CD4-positive, alpha-beta T cell treated with Interleukin-6 at 100 ng/mL for 8 hours (primary cell): ENCODE data around the gene ADGRF5.

ENCODE experiments used
- DNase-seq: peaks from one replicate; pipeline ENCODE4 v3.0.0-alpha.2; 2020; ENCODE audit warnings: mixed read lengths, low spot score

Gene ADGRF5

GRCh38 chr6:46932526-46933319 is 11.0 kb upstream of the ADGRF5 start:
- no peak for DNase-seq

- no peak for DNase-seq
Observed at GRCh38 chr6:46931416-46931815, 9.7 kb upstream of the ADGRF5 start.

- DNase-seq = no peak
Observed at GRCh38 chr6:46930331-46930730, 8.6 kb upstream of the ADGRF5 start.

- DNase-seq = no peak
Observed at GRCh38 chr6:46927066-46927465, 5.3 kb upstream of the ADGRF5 start.

- DNase-seq = no peak
Observed at GRCh38 chr6:46926481-46926880, 4.7 kb upstream of the ADGRF5 start.

- DNase-seq = no peak
Observed at GRCh38 chr6:46925563-46926253, 4.0 kb upstream of the ADGRF5 start.

- DNase-seq = no peak
Observed at GRCh38 chr6:46923476-46923875, 1.7 kb upstream of the ADGRF5 start.

- DNase-seq = no peak
Observed at GRCh38 chr6:46921059-46921458, 679 bp downstream of the ADGRF5 start.

- DNase-seq = no peak
Observed at GRCh38 chr6:46918806-46919205, 2.9 kb downstream of the ADGRF5 start.

- DNase-seq = no peak
Observed at GRCh38 chr6:46917002-46917545, 4.7 kb downstream of the ADGRF5 start.

GRCh38 chr6:46915866-46916265 is 5.9 kb downstream of the ADGRF5 start:
- no peak for DNase-seq

GRCh38 chr6:46915380-46915779 is 6.4 kb downstream of the ADGRF5 start:
- DNase-seq = no peak

- DNase-seq = no peak
Observed at GRCh38 chr6:46914279-46914810, 7.4 kb downstream of the ADGRF5 start.

GRCh38 chr6:46909371-46909770 is 12.4 kb downstream of the ADGRF5 start:
- no peak for DNase-seq

- no peak for DNase-seq
Observed at GRCh38 chr6:46906776-46907175, 15.0 kb downstream of the ADGRF5 start.

- no peak for DNase-seq
Observed at GRCh38 chr6:46904117-46904516, 17.6 kb downstream of the ADGRF5 start.

- DNase-seq = no peak
Observed at GRCh38 chr6:46903175-46903574, 18.6 kb downstream of the ADGRF5 start.

GRCh38 chr6:46901882-46902314 is 19.8 kb downstream of the ADGRF5 start:
- DNase-seq = no peak

- no peak for DNase-seq
Observed at GRCh38 chr6:46900266-46900665, 21.5 kb downstream of the ADGRF5 start.

- DNase-seq = no peak
Observed at GRCh38 chr6:46899659-46900058, 22.1 kb downstream of the ADGRF5 start.

- DNase-seq = no peak
Observed at GRCh38 chr6:46898006-46898405, 23.7 kb downstream of the ADGRF5 start.

GRCh38 chr6:46896871-46897270 is 24.9 kb downstream of the ADGRF5 start:
- DNase-seq = no peak

- no peak for DNase-seq
Observed at GRCh38 chr6:46895930-46896329, 25.8 kb downstream of the ADGRF5 start.
